RWPE1 (cell line): ENCODE measurements around the gene FIBP.

Source experiments
- CTCF ChIA-PET: fragments of 350-600 bp; sonication (Branson Sonifier 250); formaldehyde crosslinking; extraction: SDS; loops from one replicate; lab custom pipeline; 2021; lab: Yijun Ruan, JAX
- POLR2A ChIA-PET: fragments of 400-600 bp; formaldehyde crosslinking; extraction: SDS; loops from one replicate; lab custom pipeline; 2020; ENCODE audit warnings: antibody characterized with exemption; ENCODE audit not compliant: low non-redundant PET; lab: Yijun Ruan, JAX
- DNase-seq: peaks from one replicate; pipeline ENCODE4 v3.0.0; 2012; ENCODE audit warnings: low spot score
- H3K27ac ChIP-seq: fragments of 450-650 bp; 2 replicates; pipeline ENCODE4 v1.5.1; 2017
- CTCF ChIP-seq: fragments of 450-650 bp; conservative IDR thresholded peaks from 2 replicates; pipeline ENCODE4 v1.5.1; 2017; ENCODE audit warnings: low read depth, mild to moderate bottlenecking

Gene FIBP

GRCh38 chr11:65927904-65928397 lies 39.7 kb upstream of the FIBP start:
- no peak for TF ChIP-seq CTCF
- CTCF ChIA-PET = interaction anchor here (0.6 kb wide), 1 partner anchor 95 kb away, joined by 5 read pairs; no protein-coding TSS in a partner anchor
- H3K27ac ChIP-seq = peak overlapping the region; percentile 33; the same call in 1 of the 2 replicates
- DNase-seq = no peak
- POLR2A ChIA-PET = no interaction called here

- DNase-seq = no peak
- CTCF ChIA-PET = no interaction called here
- POLR2A ChIA-PET = interaction anchor here (0.7 kb wide), 1 partner anchor 9 kb away, joined by 3 read pairs; no protein-coding TSS in a partner anchor
- no peak overlapping the region for H3K27ac ChIP-seq
- no peak for TF ChIP-seq CTCF
Measured at GRCh38 chr11:65925397-65925796, 37.1 kb upstream of the FIBP start.

- POLR2A ChIA-PET = interaction anchor here (0.6 to 1.1 kb wide), 4 partner anchors 31 to 147 kb away, joined by 3 read pairs; no protein-coding TSS in a partner anchor
- no peak for TF ChIP-seq CTCF
- H3K27ac ChIP-seq = peak overlapping the region; percentile 93
Measured at GRCh38 chr11:65922565-65922964, 34.3 kb upstream of the FIBP start.

GRCh38 chr11:65921876-65922275 lies 33.6 kb upstream of the FIBP start:
- H3K27ac ChIP-seq = peak overlapping the region; percentile 93
- DNase-seq = no peak
- POLR2A ChIA-PET = interaction anchor here (0.6 kb wide), 1 partner anchor 113 kb away, joined by 4 read pairs; no protein-coding TSS in a partner anchor
- TF ChIP-seq CTCF = no peak
- CTCF ChIA-PET = interaction anchor here (0.6 to 1.2 kb wide), 3 partner anchors 35 to 101 kb away, joined by 3 to 5 read pairs (median 3); no protein-coding TSS in a partner anchor

More at GRCh38 chr11:65922565-65922964, 34.3 kb upstream of the FIBP start:
- no peak for DNase-seq
- CTCF ChIA-PET = no interaction called here

GRCh38 chr11:65921033-65921555 lies 32.8 kb upstream of the FIBP start:
- peak overlapping the region; percentile 93 for H3K27ac ChIP-seq

GRCh38 chr11:65920372-65920802 lies 32.1 kb upstream of the FIBP start:
- ChIA-PET CTCF (interaction anchor here (0.6 to 1.2 kb wide), 2 partner anchors 35 to 69 kb away, joined by 4 to 5 read pairs; no protein-coding TSS in a partner anchor), POLR2A (interaction anchor here (0.6 kb wide), 1 partner anchor 31 kb away, joined by 3 read pairs; no protein-coding TSS in a partner anchor)
- no peak for TF ChIP-seq CTCF
- no peak for DNase-seq
- peak overlapping the region; percentile 93 for H3K27ac ChIP-seq

More at GRCh38 chr11:65921033-65921555, 32.8 kb upstream of the FIBP start:
- no peak for TF ChIP-seq CTCF
- CTCF ChIA-PET = interaction anchor here (0.6 to 1.2 kb wide), 3 partner anchors 34 to 68 kb away, joined by 3 to 5 read pairs (median 4); no protein-coding TSS in a partner anchor
- POLR2A ChIA-PET = interaction anchor here (0.6 kb wide), 1 partner anchor 112 kb away, joined by 4 read pairs; no protein-coding TSS in a partner anchor
- DNase-seq = no peak
